GM19023 (cell line): ENCODE results near the gene FAM135A.
A peak's percentile ranks its signal among the peaks of the same experiment; 100 is the strongest.
"Not testable (repeated sequence)": the region's sequence is repeated elsewhere in the genome, so short reads cannot be mapped to it uniquely, and the experiment has no call there.

Source experiments
- ATAC-seq: cut with Tn5 transposase; IDR thresholded peaks from one replicate; pipeline ENCODE4 v1.9.1; 2021; ENCODE audit warnings: mild to moderate bottlenecking, moderate library complexity; ENCODE audit not compliant: unreplicated experiment

Gene FAM135A

DNA sequence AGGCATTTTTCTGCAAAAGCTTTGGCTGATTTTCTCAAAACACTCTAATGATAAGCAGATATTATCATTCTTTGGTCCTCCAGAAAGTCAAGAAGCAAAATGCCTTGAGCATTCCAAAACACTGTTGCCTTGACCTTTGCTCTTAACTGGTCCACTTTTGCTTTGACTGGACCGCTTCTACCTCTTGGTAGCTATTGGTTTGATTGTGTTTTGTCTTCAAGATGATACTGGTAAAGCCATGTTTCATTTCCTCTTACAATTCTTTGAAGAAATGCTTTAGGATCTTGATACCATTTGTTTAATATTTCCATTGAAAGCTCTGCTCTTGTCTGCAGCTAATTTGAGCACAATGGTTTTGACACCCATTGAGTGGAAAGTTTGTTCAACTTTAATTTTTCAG lies 117.8 kb downstream of the FAM135A start:
- ATAC-seq = no peak

DNA sequence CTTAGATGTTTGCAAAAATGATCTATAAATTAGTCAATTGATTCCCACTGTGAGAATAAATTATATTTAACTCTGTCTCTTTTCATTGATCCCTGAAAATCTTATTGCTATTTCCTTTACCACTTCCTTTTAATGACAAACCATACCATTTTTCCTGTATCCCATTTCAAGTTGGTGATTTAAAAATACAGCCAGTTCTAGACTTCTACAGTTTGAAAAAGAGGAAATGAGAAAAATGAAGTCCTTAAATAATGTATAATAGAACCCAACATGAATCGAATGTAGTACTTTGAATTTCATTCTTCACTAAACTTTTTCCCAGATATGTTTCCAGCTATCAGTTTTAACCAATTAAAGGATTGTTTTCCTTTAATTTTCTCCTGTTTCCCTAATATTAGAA lies 124.0 kb downstream of the FAM135A start:
- no peak for ATAC-seq

DNA sequence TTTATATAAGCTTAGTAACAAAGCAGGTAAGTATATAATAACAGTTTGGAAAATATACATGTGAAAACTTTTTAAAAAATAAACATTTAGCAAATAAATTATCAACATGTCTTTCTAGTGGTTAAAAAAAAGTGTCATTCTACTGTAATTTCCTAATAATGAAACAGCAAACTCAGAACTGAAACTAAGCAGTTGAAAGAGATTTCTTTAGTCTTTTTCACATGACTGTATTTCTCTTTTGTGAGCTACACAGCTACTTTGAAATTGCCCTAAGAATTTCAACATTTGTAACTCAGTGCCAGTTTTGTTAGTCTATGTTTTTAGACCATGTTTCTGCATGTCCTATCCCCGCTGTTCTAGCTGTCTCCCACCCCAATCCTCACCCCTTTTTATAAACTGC lies 125.1 kb downstream of the FAM135A start:
- ATAC-seq = no peak

DNA sequence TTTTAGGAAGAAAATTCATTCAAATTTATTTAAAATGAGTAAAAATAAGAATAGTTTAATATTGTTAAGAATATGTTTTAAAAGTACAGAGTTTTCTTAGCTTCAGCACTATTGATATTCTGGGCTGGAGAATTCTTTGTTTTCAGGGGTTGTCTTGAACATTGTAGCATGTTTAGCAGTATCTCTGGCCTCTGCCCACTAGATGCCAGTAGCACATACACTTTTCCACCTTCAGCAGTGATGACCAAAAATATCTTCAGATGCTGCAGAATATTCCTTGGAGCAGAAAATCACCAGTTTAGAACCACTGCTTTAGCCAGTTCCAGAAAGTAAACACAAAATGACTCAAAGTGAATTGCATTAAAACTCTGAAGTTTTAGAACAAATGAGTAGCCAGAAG lies 134.0 kb downstream of the FAM135A start:
- ATAC-seq = no peak

DNA sequence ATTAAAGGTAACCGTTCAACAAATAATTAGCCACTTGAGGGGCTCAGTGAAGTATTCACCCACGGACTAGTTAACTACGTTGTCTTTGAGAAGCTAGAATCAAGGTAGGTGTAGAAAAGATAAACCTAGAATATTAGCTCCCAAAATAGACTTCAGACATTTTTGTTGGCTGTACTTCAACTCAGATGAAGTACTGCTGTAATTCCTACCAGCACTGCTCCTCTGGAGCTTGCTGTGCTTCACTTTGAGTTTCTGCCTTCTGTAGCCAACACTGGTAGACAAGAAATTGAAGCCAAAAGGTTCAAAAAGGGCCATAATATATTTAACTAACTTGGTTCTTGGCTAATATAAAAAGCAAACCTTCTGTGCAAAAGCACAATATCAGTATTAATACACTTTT lies 134.6 kb downstream of the FAM135A start:
- no peak for ATAC-seq

DNA sequence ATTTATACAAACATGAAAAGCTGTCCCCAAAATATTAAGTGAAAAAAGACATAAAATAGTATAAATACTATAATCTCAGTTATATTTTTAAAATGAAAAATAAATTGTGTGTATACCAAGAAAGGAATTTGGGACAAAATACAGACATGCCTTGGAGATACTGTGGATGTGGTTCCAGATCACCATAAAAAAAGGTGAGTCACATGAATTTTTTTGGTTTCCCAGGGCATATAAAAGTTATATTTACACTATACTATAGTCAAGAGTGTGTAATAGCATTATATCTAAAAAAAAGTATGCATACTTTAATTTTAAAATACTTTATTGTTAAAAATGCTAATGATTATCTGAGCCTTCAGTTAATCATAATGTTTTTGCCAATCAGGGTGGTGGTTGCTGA lies 136.0 kb downstream of the FAM135A start:
- no peak for ATAC-seq

DNA sequence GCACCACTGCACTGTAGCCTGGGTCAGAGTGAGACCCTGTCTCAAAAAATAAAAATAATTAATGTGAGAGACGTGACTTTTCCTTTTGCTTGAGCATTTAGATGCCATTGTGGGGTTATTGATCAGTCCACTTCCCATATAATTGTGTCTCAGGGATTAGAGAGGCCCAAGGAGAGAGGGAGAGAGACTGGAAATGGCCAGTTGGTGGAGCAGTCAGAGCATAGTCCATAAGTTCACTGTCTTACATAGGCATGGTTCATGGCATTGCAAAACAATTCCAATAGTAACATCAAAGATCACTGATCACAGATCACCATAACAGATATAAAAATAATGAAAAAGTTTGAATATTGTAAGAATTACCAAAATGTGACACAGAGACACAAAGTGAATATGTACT lies 138.3 kb downstream of the FAM135A start:
- ATAC-seq = no peak

DNA sequence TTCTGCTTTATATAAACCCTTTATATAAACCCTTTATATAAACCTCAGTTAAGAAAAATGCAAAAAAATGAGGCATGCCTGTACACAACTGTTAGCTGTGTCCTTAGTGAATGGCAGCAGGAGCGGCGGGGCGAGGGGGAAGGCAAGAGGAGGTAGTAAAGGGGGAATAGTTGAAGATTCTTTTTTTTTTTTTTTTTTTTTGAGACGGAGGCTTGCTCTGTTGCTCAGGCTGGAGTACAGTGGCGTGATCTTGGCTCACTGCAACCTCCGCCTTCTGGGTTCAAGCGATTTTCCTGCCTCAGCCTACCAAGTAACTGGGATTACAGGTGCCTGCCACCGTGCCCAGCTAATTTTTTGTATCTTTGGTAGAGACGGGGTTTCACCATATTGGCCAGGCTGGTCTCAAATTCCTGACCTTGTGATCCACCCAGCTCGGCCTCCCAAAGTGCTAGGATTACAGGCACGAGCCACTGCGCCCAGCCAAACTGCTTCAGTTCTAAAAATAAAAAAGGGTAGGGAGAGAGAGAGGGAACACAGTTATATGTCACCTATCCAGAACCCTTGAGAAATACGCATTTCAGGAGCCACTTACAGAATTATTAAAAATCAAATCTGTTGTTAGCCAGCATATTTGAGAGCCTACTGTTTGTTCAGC lies 139.1 kb downstream of the FAM135A start:
- ATAC-seq = not testable (repeated sequence)

DNA sequence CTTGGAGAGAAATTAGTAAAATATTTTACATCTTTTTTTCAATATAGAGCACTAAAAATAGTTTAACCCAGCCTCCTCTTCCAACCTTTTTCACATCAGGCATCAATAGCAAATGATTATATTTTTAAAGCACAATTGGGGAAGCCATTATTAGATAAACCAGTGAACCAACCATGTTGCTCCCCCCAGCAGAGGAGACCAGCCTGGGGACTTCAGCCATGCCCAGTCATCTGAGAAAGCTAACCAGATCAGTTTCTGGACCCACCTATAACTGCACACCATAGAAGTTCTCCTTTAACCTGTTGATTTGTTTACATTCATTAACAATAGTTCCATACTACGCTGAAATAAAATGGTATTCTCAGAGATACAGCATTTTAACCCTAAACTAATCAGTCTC lies 139.7 kb downstream of the FAM135A start:
- ATAC-seq = no peak

DNA sequence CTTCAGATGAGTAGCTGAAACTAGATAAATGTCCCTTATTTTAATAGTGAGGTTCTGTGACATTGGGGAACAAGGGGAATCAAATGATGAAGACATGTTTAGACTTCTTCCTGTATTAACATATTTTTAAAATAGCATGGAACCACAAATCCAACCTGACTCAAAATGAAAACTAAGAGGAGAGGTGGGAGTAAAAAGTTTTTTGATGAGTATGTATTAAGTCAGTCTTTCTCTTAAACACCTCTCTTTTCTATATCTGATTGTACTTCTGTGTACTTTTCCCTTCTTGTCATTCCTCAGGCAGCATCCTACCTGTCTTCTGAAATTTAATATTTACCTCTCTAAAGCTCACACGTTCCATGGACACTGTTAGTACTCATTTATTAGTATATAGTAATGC lies 144.7 kb downstream of the FAM135A start:
- no peak for ATAC-seq

DNA sequence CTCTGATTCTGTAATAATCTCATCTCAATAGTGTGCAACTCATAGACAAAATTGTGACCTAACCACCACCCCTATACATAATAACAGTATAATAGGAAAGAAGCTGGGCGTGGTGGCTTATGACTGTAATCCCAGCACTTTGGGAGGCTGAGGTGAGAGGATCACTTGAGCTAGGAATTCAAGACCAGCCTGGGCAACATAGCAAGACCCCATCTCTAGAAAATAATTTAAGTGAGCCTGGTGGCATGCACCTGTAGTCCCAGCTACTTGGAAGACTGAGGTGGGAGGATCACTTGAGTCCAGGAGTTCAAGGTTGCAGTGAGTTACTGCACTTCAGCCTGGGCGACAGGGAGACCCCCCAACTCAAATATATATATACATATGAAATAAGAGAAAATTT lies 149.1 kb downstream of the FAM135A start:
- not testable (repeated sequence) for ATAC-seq

DNA sequence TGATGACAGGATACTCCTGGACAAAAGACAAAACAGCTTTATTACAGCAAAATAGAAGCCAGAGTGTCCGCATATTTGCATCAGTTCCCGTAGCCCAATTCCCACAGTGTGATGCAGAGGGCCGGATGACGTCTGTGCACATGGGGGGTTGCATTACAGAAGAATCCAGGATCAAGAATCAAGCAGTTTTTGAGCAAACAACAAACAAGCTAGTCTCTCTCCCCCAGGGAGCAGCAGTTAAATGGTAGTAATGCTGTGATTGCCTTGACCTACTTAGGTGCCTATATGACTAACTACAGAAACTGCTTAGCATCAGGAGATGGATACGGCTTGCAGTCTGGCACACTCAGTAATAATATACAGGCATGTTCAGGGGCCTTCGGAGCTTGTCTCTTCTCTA lies 150.2 kb downstream of the FAM135A start:
- ATAC-seq = no peak

DNA sequence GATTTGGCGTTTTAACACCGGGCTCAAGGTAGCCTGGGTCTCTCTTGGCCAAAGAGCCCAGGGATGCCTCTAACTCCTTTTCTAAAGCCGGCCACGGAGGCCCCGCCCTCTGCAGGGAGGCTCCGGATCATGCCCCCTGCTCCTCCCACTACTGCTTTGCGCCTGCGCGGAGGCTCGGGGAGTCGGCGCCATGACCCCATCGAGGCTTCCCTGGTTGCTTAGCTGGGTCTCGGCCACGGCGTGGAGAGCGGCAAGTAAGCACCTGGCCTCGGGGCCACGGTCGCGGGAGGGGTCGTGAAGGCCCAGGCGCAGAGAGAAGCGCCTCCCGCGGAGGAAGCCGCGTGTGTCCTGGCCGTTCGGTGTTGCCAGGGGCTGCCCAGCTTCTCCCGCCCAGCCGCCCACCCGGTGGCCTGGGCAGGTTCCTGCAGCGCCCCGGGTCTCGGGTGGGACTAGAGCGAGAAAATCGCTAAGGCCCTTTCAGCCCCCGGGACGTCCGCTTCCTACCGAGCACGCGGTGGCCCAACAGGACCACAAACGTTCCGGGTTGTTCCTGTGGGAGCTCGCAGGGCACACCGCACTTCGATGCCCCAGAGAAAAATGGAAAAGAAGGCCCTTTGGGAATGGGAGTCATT lies 153.6 kb downstream of the FAM135A start, which contains the start of gene SDHAF4:
Gene SDHAF4 (plus strand): TSS at position 180 of the 632 bp plus-strand sequence. CDS start 11 bp downstream, at position 191.
- peak; percentile 99 for ATAC-seq

DNA sequence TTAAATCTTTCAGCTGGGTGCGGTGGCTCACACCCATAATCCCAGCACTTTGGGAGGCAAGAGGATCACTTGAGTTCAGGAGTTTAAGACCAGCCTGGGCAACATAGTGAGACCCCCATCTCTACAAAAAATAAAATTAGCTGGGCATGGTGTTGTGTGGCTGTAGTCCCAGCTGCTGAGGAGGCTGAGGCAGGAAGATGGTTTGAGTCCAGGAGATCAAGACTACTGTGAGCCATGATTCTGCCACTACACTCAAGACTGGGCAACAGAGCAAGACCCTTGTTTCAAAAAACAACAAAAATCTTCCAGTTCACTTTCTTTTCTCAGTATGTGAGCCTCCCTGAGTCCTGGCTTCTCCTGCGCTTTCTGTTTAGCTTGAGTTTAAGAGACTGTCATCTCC lies 161.3 kb downstream of the FAM135A start:
- ATAC-seq = no peak

DNA sequence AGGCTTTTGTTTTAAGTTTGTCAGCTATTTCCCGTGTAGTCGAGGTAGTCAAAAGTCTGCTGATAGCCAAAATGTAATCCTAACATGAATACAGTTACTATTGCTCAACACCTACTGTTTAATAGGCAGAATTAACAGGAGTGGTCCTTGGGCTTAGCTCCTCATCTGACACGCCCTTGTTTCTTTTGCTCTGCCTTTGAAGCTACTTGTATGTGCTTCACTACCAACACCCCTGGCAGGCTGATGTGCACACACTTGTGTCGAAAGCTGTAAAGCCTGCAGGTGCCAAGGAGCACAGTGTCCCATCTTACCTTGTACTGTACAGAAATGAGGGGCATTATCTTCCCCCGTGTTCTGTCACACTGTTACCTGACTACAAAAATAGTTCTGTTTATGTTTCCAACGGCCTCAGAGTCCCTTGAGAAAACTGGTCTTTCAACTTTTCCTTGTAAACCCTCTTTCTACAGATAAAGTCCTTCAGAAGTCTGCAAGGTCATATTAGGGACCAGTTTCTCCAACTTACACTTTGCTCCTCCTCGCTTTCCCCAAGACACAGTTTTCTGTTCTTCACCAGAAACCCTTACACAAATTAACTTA lies 162.7 kb downstream of the FAM135A start:
- no peak for ATAC-seq

DNA sequence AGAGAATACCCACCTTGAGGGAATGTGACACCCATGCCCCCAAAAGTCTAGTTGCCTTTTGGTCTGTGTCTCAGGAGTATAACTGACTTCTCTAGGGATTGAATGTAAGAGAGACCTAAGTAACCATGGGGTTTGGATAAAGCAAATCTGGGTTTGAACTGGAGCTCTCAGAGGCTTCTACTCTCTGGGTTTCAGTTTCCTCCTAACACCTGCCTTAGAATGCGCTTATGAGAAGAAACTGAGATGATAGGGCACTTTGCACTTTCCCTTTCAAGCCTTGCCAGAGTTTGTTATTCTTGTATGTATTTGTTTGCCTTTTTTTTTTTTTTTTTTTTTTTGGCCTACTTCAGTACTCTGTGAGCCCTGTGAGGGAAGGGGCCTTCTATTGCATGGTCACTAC lies 172.8 kb downstream of the FAM135A start:
- peak; percentile 93 for ATAC-seq

DNA sequence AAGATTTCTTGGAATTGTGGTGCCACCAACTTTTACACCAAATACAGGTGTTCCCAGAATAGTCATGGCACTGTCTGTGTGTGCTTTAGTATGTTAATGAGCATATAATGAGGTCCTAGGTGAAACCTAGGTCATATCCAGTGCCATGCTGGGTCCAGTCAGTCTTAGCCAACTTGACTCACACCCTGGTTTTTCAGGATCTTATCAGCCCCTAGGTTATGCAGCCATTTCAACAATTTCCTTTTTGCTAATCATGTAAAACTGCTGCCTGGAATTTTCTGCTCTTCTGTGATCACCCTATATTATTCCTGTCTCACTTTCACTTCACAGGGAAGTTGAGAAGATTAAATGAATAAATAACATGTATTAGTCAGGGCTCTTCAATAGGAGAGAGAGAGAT lies 177.1 kb downstream of the FAM135A start:
- ATAC-seq = no peak

DNA sequence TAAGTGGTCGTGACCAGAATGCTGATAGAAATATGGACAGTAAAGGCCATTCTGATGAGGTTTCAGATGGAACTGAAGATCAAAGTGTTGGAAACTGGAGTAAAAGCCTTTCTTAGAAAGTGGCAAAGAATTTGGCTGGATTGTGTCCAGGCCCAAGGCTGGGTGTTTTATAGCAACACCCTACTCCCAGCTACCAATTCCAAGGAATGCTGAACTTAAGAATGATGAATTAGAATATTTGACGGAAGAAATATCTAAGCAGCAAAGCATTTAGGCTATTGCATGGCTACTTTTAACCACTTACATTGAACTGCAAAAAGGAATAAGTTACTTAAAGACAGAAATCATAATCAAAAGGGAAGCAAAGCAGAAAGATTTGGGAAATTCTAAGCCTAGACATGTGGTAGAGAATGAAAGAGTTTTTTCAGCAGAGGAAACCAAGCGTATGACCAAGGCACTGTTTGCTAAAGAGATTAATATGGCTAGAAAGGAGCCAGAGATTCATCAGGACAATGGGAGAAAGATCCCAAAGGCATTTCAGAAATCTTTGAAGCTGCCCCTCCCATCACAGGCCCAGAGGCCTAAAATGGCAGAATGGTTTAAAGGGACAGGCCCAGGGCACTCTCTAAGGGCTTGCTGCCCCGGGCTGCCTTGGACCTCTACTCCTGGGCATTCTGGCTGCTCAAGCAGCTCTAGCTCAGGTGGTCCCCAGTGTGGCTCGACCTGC lies 179.2 kb downstream of the FAM135A start:
- no peak for ATAC-seq

DNA sequence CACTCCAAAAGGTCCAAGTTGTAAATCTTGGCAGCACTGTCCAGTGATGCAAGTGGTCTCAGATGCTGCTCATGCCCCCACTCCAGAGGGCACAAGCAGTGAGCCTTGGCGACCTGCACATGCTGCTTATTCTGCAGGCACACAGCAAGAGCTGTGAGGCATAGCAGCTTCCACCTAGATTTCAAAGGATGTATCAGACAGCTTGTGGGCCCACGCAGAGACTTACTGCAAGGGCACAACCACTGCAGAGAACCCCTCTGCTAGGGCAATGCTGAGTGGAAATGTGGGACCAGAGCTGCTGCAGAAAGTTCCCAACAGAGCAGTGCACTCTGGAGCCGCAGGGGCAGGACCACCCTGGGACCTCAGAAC lies 179.8 kb downstream of the FAM135A start:
- no peak for ATAC-seq

DNA sequence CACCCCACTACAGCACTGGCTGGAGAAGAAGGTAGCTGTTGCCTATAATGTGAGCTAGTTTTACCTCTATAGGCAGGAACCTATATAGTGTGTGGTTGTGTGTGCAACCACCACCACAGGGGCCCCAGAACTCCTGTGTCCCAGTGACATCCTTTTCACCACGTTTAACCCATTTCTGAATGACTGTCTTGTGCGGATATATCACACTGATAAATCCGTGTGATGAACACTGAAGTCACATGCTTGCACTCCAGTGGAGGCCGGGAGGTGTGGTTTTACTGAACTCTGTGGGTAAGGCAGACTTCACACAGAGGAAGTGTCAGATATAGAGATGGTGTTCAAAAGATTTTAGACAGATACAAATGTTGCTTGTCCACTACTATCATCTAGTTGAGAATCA lies 185.9 kb downstream of the FAM135A start:
- ATAC-seq = no peak

DNA sequence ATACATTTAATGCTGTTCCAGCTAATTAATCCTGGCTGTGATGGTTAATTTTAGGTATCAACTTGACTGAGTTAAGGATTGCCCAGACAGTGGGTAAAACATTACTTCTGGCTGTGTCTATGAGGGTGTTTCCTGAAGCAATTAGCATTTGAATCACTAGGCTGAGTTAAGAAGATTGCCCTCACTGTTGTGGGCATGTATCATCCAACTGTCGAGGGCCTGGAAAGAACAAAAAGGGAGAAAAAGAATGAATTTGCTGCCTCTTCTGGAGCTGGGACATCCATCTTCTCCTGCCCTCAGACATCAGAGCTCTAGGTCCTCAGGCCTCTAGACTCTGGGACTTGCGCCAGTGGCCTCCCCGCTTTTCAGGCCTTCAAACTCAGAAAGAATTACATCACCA lies 187.7 kb downstream of the FAM135A start:
- no peak for ATAC-seq

DNA sequence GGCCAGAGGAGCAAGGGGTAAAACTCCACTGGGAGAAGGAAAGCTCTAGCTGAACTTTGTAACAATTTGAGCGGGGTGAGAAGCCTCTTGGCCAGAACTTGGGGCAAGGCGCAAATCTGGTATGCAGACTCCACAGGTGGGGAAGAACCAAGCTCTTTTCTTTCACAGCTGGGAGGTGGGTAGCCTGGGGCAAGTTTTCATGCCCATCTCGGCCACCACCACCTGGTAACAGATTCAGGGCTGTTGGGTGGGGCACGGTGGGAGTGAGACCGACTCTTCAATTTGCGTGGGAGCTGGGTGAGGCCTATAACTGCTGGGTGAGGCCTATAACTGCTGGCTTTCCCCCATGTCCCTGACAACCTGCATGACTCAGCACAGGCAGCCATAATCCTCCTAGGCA lies 190.9 kb downstream of the FAM135A start:
- ATAC-seq = no peak
